GM21723 (cell line): ENCODE measurements around the gene SERGEF.

ENCODE experiments used
- ATAC-seq: cut with Tn5 transposase; IDR thresholded peaks from one replicate; pipeline ENCODE4 v1.9.1; 2021; ENCODE audit warnings: mild to moderate bottlenecking, moderate library complexity; ENCODE audit not compliant: unreplicated experiment

The SERGEF gene

GRCh38 chr11:17952487-17952886 is 60.4 kb downstream of the SERGEF start:
- ATAC-seq: no peak

DNA sequence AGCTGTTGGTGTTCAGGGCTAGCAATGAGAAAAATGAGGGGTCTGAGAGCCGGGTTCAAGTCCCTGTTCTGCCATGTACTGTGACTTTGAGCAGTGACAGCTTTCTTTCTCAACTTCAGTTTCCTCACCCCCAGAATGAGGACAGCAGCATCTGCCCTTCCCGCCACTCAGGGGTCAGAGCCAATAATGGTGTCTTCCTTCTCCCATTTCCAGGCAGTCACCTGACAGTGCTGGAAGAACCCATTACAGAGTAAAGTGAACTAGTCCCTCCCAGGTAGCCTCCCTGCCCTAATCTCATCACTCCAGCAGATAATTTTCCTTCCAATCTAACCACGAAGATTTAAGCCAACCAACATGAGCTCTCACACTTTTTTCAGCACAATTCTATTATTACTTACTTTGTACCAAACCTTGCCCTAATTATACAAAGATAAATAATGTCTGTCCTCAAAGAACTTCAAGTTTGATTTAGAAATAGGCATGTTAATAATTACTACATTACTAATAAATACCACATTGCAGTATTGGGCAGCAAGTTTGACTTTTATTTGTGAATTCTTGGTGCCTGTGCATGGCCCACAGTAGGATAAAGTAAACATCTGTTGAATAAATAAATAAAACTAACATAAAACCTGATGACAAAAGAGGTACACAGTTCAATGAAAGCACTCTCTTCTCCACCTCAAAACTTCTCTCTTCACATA is 61.0 kb downstream of the SERGEF start:
- ATAC-seq: no peak

- ATAC-seq: no peak
These were observed 62.2 kb downstream of the SERGEF start for GRCh38 chr11:17950644-17951043.

- no peak for ATAC-seq
These were observed 64.6 kb downstream of the SERGEF start for GRCh38 chr11:17948296-17948695.

- no peak for ATAC-seq
These were observed 73.3 kb downstream of the SERGEF start for GRCh38 chr11:17939542-17939941.

- no peak for ATAC-seq
These were observed 76.1 kb downstream of the SERGEF start for GRCh38 chr11:17936790-17937189.

DNA sequence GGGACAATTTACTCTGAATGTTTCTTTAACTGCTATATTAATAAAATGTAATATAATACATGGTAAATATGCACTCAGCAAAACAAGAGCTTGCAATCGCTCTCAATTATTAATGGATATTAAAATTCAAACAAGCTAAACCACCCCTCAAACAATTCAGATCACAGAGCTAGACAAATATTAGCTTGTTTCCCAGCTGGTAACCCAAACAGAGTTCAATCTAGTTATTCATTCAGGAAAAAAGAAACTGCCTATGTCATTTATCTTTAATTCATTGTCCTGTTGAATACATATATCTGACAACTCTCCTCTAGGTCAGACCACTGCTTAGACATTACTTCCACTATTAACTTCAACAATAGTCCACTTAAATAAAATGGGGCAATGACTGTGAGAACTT is 78.7 kb downstream of the SERGEF start:
- no peak for ATAC-seq

DNA sequence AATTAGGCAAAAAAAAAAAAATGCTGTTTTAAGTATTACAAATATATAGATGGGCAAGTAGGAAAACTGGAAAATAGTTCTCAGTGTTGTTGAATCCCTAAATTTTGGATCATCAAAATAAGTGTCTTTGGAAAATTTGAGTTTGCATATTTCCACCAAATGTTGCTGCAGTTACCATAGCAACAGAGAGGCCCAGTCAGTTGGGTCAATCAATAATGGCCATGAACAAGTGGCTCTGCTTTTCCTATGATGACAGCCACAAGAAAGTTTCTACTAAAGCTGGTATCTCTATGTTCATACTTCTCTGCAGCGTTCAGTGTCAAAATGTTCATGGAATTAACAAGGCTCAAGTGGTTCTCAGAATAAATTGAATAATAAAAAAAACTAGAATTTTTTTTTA is 79.1 kb downstream of the SERGEF start:
- ATAC-seq: no peak

- no peak for ATAC-seq
These were observed 80.4 kb downstream of the SERGEF start for GRCh38 chr11:17932472-17932871.

- ATAC-seq: no peak
These were observed 81.3 kb downstream of the SERGEF start for GRCh38 chr11:17931595-17931994.

DNA sequence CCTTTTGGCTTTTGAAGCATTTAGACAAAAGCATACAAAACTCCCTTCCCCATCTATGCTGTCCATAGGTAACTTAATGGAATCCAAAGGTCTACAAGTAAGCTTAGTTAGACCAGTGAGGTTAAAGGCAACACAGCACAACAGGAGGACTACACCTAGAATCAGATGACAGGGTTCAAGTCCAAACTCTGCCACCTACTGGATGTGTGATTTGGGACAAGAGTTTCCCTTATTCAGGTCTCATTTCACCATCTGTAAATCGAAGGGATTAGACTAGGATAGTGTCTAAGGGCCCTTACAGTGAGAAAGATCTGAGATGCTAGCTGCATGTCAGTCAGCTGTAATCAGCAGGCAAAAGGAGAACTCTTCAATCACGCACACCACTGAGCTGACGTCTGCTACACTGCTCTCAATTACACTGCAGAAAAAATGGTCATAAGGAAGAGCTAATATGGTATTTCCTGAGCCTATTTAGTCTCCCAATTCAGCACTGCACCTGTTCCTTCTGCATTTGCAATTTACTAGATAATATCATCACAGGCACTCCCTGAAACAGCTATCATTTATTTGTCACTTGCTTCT is 82.2 kb downstream of the SERGEF start:
- ATAC-seq: no peak

- no peak for ATAC-seq
These were observed 83.7 kb downstream of the SERGEF start for GRCh38 chr11:17929171-17929570.

- no peak for ATAC-seq
These were observed 85.0 kb downstream of the SERGEF start for GRCh38 chr11:17927681-17928343.

DNA sequence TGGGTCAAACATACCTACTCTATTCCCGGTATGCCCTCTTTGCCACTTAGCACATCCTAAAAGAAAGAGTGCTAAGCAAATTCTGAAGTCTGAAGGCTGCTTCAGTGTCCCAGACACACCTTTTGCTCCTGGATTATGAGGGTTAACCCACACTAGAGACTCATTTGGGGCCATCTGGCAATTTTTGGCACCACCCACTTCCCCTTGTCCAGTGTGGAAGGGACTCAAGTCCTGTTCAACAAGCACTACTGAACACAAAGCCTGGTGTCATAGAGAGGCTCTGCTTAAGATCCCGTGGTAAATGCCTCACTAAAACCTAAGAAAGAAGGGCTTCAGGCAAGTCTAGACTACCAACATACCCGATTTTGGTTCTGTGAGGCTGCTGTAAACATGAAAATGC is 85.8 kb downstream of the SERGEF start:
- no peak for ATAC-seq

GRCh38 chr11:17924713-17925112 is 88.1 kb downstream of the SERGEF start:
- no peak for ATAC-seq

GRCh38 chr11:17923217-17923616 is 89.6 kb downstream of the SERGEF start:
- no peak for ATAC-seq

DNA sequence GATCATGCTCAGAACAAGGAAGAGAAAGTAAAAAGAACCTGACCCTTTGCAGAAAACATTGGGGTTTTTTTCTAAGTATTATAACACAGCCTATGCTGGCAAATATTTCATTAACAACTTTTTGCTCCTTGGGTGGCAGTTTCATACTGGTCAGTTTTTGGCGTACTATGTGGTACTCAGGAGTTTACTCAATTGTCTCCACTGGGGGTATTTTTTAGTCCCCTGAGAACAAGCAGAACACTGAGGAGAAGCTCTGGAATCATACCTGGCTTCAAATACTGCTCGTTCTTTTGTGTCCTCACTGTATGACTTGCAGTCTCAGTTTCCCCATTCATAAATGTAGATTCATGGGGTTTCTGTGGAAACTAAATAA is 90.4 kb downstream of the SERGEF start:
- ATAC-seq: no peak

- ATAC-seq: no peak
These were observed 91.0 kb downstream of the SERGEF start for GRCh38 chr11:17921659-17922415.

DNA sequence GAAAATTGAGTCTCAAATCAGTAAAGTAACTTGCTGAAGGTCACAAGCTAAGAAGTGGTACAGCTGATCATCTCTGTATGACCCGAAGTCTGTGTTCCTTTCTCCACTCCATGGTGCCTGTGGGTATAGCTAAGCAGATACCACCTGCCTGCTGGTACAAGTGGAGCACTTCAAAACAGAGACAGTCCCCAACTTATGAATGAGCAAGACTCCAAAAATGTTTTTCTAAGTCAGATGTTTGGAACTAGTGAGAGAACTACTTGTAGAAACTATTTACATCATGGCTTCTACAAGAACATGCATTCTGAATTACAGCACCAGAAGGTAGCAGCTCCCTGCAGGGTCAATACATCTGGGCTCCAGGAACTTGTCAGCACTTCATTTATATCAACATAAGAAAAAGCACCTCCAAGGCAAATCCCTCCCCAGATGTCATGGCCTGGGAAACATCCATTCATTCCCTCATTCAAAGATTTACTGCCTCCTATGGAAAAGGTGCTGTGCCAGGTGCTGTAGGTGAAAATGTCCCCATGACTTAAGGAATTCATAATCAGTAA is 94.7 kb downstream of the SERGEF start:
- ATAC-seq: no peak

DNA sequence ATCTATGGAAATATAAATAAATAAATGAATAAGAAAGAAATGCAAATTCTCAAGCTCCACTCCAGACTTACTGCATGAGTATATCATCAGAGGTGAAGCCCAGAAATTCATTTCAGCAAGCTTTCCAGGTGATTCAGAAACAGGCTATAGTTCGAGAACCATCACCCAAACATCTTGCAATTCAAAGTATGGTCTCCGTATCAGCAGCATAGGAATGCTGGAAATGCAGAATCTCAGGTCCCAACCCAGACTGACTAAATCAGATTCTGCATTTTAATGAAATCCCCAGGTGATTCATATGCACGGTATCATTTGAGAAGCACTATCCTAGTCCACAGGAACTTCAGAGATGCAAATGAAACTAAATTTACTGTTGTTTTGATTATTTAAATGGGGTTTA is 95.3 kb downstream of the SERGEF start:
- ATAC-seq: no peak

DNA sequence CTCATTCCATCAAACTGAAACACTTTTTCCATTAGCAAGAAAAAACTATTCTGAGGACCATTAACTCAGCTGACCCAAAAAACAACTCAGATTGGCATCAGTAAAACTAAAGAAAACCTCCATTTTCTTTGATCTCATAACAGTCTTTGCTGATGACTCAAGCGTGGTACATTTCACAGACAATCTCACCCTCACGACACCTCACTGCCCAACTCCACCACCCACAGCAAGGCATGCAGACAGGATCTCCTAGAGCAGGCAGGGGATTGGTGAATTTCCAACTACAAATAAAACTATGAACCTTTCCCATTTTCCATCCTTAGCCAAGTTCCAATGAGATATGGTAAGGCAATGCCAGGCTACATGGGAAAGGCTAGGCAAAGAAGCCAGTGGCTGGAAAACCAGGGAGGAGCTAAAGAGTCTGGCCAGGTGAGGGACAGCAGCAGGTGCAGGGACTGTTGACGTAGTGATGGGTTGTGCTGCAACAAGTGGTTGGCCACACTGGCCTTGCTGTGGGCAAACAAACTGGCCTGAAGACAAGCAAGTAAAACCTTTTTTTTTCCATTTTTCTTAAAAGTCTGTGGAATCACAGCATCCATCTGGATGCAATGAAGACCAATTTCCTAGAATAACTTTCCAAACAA is 97.2 kb downstream of the SERGEF start:
- ATAC-seq: no peak
